PC-9 (cell line): ENCODE data around the gene MTF2. TPM values are rescaled to one million over a fixed set of nuclear protein-coding genes. Genes with fewer than 3 reads are reported as not detected.

Experiments
- BruUV-seq: library from RNA; stranded (reverse); fragments of 400-500 nt; replicated peaks from 2 replicates; lab custom pipeline; 2021; lab: Mats Ljungman, UMichigan
- CTCF ChIA-PET: fragments of 300-600 bp; sonication (Branson Sonifier 250); formaldehyde crosslinking; loops from one replicate; lab custom pipeline; 2022; ENCODE audit warnings: antibody characterized with exemption; lab: Charles Lee
- POLR2A ChIA-PET: fragments of 300-600 bp; sonication (Branson Sonifier 250); formaldehyde crosslinking; loops from one replicate; lab custom pipeline; 2022; ENCODE audit warnings: antibody characterized with exemption; ENCODE audit not compliant: unreplicated experiment; lab: Charles Lee
- DNase-seq, 2 experiments: peaks; one replicate each; pipeline versions ENCODE4 v3.0.0 to v3.0.0-alpha.2; 2015 to 2022; ENCODE audit warnings: mixed read lengths in 1 of 2
- H2AFZ ChIP-seq: fragments of 200-600 bp; sonication (generic); 2 replicates; pipeline ENCODE4 v1.8.1; 2017; ENCODE audit warnings: antibody characterized with exemption
- H3F3A ChIP-seq: fragments of 200-600 bp; sonication (generic); 2 replicates; pipeline ENCODE4 v1.8.1; 2017; ENCODE audit warnings: antibody characterized with exemption, mild to moderate bottlenecking, low read depth; ENCODE audit not compliant: insufficient read depth
- H3K27ac ChIP-seq: fragments of 200-600 bp; sonication (generic); 2 replicates; pipeline ENCODE4 v1.6.1; 2016; ENCODE audit warnings: mixed run types
- H3K27me3 ChIP-seq: fragments of 200-600 bp; sonication (generic); 2 replicates; pipeline ENCODE4 v1.6.1; 2016; ENCODE audit warnings: low read depth, mixed run types; ENCODE audit not compliant: insufficient read depth
- H3K36me3 ChIP-seq: fragments of 200-600 bp; sonication (generic); 2 replicates; pipeline ENCODE4 v1.6.1; 2016; ENCODE audit warnings: low read depth, mixed run types
- H3K4me1 ChIP-seq: fragments of 200-600 bp; sonication (generic); replicated peaks from 2 replicates; pipeline ENCODE4 v1.6.1; 2016; ENCODE audit warnings: mixed run types; ENCODE audit not compliant: insufficient read depth
- H3K4me2 ChIP-seq: fragments of 200-600 bp; sonication (generic); 2 replicates; pipeline ENCODE4 v1.6.1; 2017; ENCODE audit warnings: mixed run types
- H3K4me3 ChIP-seq: fragments of 200-600 bp; sonication (generic); 2 replicates; pipeline ENCODE4 v1.6.1; 2016; ENCODE audit warnings: mixed run types
- H3K79me2 ChIP-seq: fragments of 200-600 bp; sonication (generic); 2 replicates; pipeline ENCODE4 v1.6.1; 2017; ENCODE audit warnings: low read depth, mixed run types
- H3K9me2 ChIP-seq: fragments of 200-600 bp; sonication (generic); 2 replicates; pipeline ENCODE4 v1.8.1; 2017; ENCODE audit warnings: mild to moderate bottlenecking; ENCODE audit not compliant: insufficient read depth
- H3K9me3 ChIP-seq: fragments of 200-600 bp; sonication (generic); 2 replicates; pipeline ENCODE4 v1.8.1; 2016; ENCODE audit warnings: low read depth; ENCODE audit not compliant: insufficient read depth
- H4K20me1 ChIP-seq: fragments of 200-600 bp; sonication (generic); 2 replicates; pipeline ENCODE4 v1.8.1; 2017; ENCODE audit not compliant: insufficient read depth
- CTCF ChIP-seq: fragments of 200-600 bp; sonication (generic); conservative IDR thresholded peaks from 2 replicates; pipeline ENCODE4 v1.6.1; 2017; ENCODE audit warnings: mixed run types, antibody characterized with exemption, mild to moderate bottlenecking, moderate library complexity
- EZH2 ChIP-seq: fragments of 200-600 bp; sonication (generic); IDR thresholded peaks from 2 replicates; pipeline ENCODE4 v1.8.0; 2017; ENCODE audit warnings: antibody characterized with exemption, low read depth
- intact Hi-C: fragments of 100-400 bp; cut with micrococcal nuclease; formaldehyde crosslinking; loops from one replicate; pipeline ENCODE4 v1.10.0; 2022; ENCODE audit not compliant: unreplicated experiment
- total RNA-seq: library from RNA; stranded (reverse); gene quantifications from 2 replicates; pipeline ENCODE4 v1.2.3, GENCODE V29; 2021

MTF2 gene
- total RNA-seq, 1 experiment from 2014 or later, result 31.7 TPM

DNA sequence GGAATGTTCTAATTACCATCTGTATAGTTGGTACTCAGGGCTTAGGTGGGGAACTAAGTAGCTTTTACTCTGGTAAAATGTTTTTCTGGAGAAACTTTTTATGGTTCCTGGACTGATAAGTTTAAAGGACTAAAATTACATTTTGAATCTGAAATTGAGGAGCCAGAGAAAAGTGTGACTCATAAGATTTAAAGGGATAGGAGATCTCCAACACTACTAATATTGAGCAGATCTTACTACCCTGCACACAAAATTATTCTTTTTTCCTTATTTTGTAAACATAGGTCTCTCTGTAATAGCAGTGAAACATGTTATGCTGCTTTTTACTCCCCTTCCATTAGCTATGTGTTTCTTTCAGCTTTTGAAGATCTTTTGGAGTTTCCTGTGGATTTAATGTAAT lies 32.5 kb downstream of the MTF2 start:
- Histone ChIP-seq H3K9me3 (peaks cover 10% of the 10 kb centered on the region; the same call in 1 of the 2 replicates), H3K27ac (peak overlapping the region; percentile 21; the same call in 1 of the 2 replicates), H3K9me2 (no peaks in the 10 kb centered on the region), H3K4me3 (no peak overlapping the region), H4K20me1 (peaks cover 23% of the 10 kb centered on the region), H3K79me2 (peaks cover 82% of the 10 kb centered on the region), H3K4me1 (peaks cover 5% of the 10 kb centered on the region), H3K4me2 (no peak overlapping the region), H2AFZ (no peak overlapping the region), H3F3A (peaks cover 10% of the 10 kb centered on the region; the same call in 1 of the 2 replicates), H3K27me3 (no peaks in the 10 kb centered on the region), H3K36me3 (peaks cover 50% of the 10 kb centered on the region)
- ChIA-PET POLR2A (interaction anchor here (0.7 kb wide), 1 partner anchor 234 kb away, joined by 4 read pairs; the partner anchor contains the start of gene DR1), CTCF (no interaction called here)
- no peak for DNase-seq
- BruUV-seq, result no TSS peak
- intact Hi-C loops, result no loop called here
- TF ChIP-seq CTCF, result no peak

DNA sequence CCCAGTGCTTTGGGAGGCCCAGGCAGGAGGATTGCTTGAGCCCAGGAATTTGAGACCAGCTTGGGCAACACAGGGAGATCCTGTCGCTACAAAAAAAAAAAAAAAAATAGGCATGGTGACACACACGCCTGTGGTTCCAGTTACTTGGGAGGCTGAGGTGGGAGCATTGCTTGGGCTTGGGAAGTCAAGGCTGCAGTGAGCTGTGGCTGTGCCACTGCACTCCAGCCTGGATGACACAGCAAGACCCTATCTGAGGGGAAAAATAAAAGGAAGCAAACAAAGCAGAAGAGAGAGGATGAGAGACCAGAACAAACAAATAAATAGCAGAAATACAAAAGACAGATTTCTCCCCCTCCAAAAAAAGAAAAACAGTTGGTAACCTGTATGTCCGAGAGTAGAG lies 34.0 kb downstream of the MTF2 start:
- ChIA-PET CTCF (no interaction called here), POLR2A (no interaction called here)
- peaks cover 5% of the 10 kb centered on the region for H3K4me1 ChIP-seq
- peaks cover 24% of the 10 kb centered on the region; the same call in 1 of the 2 replicates for H3F3A ChIP-seq
- no TSS peak for BruUV-seq
- no peak overlapping the region for H3K27ac ChIP-seq
- no peak overlapping the region for H2AFZ ChIP-seq
- DNase-seq, result no peak
- intact Hi-C loops, result no loop called here
- H3K36me3 ChIP-seq, result peaks cover 51% of the 10 kb centered on the region
- H3K79me2 ChIP-seq, result peaks cover 66% of the 10 kb centered on the region
- H3K9me3 ChIP-seq, result no peaks in the 10 kb centered on the region
- TF ChIP-seq EZH2 (no peak), CTCF (no peak)
- peaks cover 30% of the 10 kb centered on the region for H4K20me1 ChIP-seq
- no peak overlapping the region for H3K4me2 ChIP-seq
- no peaks in the 10 kb centered on the region for H3K27me3 ChIP-seq
- H3K4me3 ChIP-seq, result no peak overlapping the region
- no peaks in the 10 kb centered on the region for H3K9me2 ChIP-seq

DNA sequence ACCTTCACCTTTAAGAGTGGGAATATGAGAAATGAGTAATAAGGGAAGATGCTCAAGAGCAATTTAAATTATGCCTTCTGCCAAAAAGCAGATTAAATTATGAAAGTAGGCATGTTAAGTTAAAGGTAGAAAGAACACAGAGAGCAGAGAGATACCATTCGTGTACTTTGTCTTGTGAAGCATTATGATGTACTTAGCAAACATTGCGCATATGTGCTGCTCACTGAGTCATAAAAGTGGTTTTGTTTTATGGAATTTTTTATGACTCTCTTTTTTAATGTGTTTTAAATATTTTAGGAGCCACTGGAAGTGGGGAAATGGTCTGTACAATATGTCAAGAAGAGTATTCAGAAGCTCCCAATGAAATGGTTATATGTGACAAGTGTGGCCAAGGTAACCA lies 35.3 kb downstream of the MTF2 start:
- Histone ChIP-seq H3K4me2 (no peak overlapping the region), H3K4me1 (peaks cover 5% of the 10 kb centered on the region), H3K9me2 (no peaks in the 10 kb centered on the region), H3K36me3 (peaks cover 52% of the 10 kb centered on the region), H3K27ac (0 out of 2 replicates have a peak overlapping the region, but pooled peaks have one; percentile 4), H3K4me3 (no peak overlapping the region), H3K27me3 (no peaks in the 10 kb centered on the region), H3F3A (peaks cover 27% of the 10 kb centered on the region; the same call in 1 of the 2 replicates), H2AFZ (no peak overlapping the region), H4K20me1 (peaks cover 29% of the 10 kb centered on the region), H3K9me3 (no peaks in the 10 kb centered on the region), H3K79me2 (peaks cover 53% of the 10 kb centered on the region)
- intact Hi-C loops, result no loop called here
- no TSS peak for BruUV-seq
- POLR2A ChIA-PET, result no interaction called here
- DNase-seq, result peak in 1 of 2 experiments; percentile 68
- CTCF ChIA-PET, result interaction anchor here (0.6 kb wide), 1 partner anchor 8 kb away, joined by 4 read pairs; no protein-coding TSS in a partner anchor
- TF ChIP-seq CTCF (no peak), EZH2 (no peak)
